HG03280 (cell line): ENCODE results near the gene HYDIN.
"Not testable (repeated sequence)": the region's sequence is repeated elsewhere in the genome, so short reads cannot be mapped to it uniquely, and the experiment has no call there.

ENCODE experiments used
- ATAC-seq: cut with Tn5 transposase; IDR thresholded peaks from one replicate; pipeline ENCODE4 v1.9.1; 2021; ENCODE audit warnings: mild to moderate bottlenecking, moderate library complexity; ENCODE audit not compliant: unreplicated experiment

Gene HYDIN

GRCh38 chr16:71009440-71010223 is 220.9 kb downstream of the HYDIN start:
- ATAC-seq, result not testable (repeated sequence)

DNA sequence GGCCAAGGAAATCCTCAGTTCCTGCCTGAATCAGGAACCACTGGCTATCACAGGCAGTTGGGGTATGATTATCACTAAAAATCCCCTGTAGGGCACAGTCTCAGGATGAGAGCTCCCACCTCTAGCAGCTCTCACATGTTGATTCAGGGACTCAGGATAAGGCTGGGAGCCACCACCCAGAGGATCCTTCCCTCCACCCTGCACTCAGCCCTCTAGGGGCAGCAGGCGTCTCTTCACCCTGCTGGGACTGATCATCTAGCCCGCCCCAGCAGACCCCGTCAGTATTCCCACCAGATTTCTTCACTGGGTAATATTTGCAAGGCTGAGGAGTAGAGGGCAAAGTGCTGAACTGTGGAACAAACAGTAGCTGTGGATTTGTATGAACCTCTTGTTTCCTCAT is 224.0 kb downstream of the HYDIN start:
- not testable (repeated sequence) for ATAC-seq

- not testable (repeated sequence) for ATAC-seq
Observed at GRCh38 chr16:70999735-71000134, 230.8 kb downstream of the HYDIN start.

GRCh38 chr16:70995799-70996198 is 234.7 kb downstream of the HYDIN start:
- ATAC-seq, result not testable (repeated sequence)

DNA sequence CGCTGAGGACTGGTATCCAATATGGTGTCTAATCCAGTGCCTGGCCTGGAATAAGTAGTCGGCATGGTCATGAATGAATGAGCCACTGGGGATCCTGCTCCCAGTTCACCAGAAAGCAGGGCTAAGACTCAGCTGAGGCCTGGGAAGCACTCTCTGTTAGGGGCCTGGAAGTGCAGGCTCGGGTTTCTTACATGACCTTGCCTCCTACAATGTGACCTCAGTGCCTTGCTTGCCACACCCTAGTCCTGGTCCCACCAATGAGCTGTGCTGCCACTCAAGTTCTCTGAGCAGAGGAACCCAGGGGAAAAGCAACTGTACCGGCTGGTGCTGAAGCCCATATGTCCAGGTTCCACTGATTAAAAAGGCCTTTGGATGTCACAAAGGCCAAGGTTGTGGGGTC is 238.0 kb downstream of the HYDIN start:
- not testable (repeated sequence) for ATAC-seq

GRCh38 chr16:70987019-70987715 is 243.4 kb downstream of the HYDIN start:
- ATAC-seq, result not testable (repeated sequence)

- not testable (repeated sequence) for ATAC-seq
Observed at GRCh38 chr16:70984675-70985074, 245.8 kb downstream of the HYDIN start.

GRCh38 chr16:70968332-70968731 is 262.2 kb downstream of the HYDIN start:
- not testable (repeated sequence) for ATAC-seq

DNA sequence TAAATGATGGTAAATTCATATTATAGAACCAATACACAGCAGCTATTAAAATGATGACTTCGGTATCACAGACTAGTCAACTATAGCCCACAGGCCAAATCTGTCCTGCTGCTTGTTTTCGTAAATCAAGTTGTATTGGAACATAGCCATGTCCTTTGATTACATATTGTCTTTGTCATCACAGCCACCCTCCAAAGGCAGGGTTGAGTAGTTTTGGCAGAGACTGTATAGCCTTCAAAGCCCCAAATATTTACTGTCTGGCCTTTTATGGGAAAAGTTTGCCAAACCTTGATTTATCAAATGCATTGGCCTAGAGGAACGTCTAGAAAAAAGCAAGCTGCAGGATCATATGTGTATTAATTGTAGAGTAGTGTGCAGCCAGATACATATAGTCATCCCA is 270.4 kb downstream of the HYDIN start:
- not testable (repeated sequence) for ATAC-seq

- ATAC-seq, result not testable (repeated sequence)
Observed at GRCh38 chr16:70954922-70955321, 275.6 kb downstream of the HYDIN start.

GRCh38 chr16:70953824-70954223 is 276.7 kb downstream of the HYDIN start:
- ATAC-seq, result not testable (repeated sequence)

GRCh38 chr16:70943551-70943950 is 287.0 kb downstream of the HYDIN start:
- not testable (repeated sequence) for ATAC-seq

DNA sequence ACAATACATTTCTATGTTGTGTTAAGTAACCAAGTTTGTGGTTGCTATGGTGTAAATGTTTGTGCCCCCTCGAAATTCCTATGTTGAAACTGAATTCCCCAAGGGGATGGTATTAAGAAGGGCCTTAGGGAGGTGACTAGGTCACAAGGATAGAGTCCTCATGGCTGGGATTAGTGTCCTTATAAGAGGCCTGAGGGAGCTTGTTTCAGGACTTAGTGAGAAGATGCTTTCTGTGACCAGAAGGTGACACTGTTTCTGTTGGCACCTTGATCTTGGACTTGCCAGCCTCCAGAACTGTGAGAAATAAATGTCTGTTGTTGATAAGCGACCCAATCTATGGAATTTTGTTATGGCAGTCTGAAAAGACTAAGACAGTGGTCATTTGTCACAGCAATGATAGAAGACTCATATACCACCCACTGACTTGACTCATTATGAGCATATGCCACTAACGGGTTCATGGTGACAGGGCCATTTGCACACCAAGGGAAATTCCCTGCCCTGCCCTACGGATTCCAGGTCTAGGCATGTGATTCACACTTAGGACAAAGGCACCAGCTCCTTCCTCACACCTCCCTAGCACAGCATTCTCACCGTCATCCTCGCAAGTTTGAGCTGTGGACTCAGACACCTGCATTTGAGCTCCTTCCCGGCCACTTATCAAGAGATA is 290.7 kb downstream of the HYDIN start:
- not testable (repeated sequence) for ATAC-seq

DNA sequence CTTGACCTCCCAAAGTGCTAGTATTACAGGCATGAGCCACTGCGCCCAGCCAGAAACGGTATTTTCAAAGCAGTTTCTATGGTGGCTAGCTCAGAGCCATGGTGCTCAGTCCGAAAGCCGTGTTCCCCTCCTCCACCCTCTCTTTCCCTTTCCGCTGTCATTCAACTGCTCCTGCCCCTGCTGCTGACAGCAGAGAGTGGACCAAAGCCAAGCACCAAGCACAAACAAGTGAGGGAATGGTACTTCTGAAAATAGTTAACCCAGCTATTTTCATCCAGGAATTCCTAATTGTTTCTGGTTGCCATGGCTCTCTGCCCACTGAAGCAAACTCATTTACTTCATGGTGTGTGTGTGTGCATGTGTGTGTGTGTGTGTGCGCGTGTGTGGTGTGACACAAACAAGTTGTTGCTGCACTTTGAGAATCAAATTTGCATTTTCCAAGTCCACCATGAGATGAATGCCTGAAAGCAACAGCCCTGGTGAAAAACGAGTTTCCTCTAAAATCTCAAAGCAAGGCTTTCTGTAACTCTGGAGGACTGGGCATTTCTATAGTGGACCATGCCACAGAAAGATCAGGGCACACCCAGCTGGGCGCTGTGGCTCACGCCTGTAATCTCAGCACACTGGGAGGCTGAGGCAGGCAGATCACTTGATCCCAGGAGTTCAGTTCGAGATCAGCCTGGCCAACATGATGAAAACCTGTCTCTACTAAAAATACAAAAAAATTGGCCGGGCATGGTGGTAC is 293.6 kb downstream of the HYDIN start:
- ATAC-seq, result not testable (repeated sequence)

- ATAC-seq, result not testable (repeated sequence)
Observed at GRCh38 chr16:70935325-70935724, 295.2 kb downstream of the HYDIN start.

- ATAC-seq, result not testable (repeated sequence)
Observed at GRCh38 chr16:70933746-70934145, 296.8 kb downstream of the HYDIN start.

GRCh38 chr16:70930757-70931156 is 299.8 kb downstream of the HYDIN start:
- not testable (repeated sequence) for ATAC-seq

DNA sequence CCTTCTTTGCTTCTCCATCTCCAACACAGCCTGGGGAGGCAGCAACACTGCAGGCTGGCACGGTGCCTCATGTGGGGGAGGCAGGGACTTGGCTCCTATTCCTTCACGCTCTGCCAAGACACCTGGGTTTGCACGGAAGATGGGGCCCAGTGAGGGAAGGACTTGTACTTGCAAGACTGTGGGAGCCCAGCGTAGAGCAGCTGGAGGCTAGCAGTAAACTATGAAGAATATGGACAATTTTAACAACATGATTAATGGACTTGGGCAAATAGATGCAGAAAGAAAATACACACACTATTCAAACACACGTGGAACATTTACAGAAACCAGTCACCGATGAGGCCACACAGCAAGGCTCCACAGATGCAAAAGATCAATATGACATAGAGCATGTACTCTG is 308.4 kb downstream of the HYDIN start:
- not testable (repeated sequence) for ATAC-seq

DNA sequence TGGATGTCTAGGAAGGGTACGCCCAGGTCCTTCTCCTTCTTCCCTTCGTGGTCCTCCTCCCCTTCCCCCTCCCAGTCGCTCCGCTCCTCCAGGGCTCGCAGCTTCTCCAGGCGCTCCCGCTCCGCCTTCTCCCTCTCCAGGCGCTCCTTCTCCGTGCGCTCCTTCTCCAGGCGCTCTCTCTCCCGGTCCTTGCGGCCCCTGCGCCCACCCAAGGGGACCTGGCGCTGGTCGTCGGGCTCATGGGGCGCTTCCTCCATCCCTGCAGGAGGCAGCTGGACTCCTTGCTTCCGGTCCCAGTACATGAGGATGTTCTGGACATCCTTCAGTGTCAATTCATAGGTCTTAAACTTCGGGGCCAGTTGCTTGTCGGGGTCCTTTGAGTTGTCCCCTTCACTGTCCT is 309.9 kb downstream of the HYDIN start:
- not testable (repeated sequence) for ATAC-seq

DNA sequence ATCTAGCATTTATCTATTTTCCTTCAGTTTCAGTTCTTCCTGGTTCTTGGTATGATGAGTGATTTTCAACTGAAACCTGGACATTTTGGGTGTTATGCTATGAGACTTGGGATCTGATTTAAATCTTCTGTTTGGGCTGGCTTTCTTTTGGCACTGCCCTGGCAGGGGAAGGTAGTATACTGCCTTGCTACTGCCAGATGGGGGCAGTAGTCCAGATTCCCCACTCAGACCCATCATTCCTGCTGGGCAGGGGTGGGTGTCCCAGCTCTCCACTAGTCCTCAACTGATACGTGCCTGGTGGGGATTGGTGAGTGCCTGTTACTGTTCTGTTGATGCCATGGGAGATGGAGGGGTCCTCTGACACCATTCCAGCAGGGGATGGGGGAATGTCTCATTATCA is 342.3 kb downstream of the HYDIN start:
- ATAC-seq, result not testable (repeated sequence)

DNA sequence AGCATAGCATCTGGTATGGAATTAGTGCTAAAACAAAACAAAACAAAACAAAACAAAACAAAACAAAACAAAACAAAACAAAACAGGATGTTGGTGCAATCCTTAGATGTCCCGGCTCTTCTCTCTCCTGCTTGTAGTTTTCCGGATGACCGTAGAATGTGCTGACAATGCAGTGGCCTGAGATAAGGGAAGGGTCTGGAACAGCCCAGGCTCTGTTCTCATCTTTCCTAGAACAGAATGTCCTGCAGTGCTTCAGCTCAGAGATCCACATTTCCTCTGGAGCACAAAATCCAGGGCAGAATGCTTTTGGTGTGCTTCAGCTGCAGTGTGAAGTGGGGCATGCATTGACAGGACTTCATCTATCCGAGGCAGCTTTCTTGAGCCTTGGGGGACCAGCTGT is 345.9 kb downstream of the HYDIN start:
- not testable (repeated sequence) for ATAC-seq
